Placental pericyte (primary cell): Measurements from ENCODE around the gene ZNF451. TPM values are rescaled to one million over a fixed set of nuclear protein-coding genes. Genes with fewer than 3 reads are reported as not detected.

Source experiments
- total RNA-seq: library from RNA; depleted of rRNA; stranded (reverse); fragments of >200 nt; gene quantifications from 2 replicates; pipeline ENCODE4 v1.2.3, GENCODE V29; 2012

ZNF451 gene, protein sequence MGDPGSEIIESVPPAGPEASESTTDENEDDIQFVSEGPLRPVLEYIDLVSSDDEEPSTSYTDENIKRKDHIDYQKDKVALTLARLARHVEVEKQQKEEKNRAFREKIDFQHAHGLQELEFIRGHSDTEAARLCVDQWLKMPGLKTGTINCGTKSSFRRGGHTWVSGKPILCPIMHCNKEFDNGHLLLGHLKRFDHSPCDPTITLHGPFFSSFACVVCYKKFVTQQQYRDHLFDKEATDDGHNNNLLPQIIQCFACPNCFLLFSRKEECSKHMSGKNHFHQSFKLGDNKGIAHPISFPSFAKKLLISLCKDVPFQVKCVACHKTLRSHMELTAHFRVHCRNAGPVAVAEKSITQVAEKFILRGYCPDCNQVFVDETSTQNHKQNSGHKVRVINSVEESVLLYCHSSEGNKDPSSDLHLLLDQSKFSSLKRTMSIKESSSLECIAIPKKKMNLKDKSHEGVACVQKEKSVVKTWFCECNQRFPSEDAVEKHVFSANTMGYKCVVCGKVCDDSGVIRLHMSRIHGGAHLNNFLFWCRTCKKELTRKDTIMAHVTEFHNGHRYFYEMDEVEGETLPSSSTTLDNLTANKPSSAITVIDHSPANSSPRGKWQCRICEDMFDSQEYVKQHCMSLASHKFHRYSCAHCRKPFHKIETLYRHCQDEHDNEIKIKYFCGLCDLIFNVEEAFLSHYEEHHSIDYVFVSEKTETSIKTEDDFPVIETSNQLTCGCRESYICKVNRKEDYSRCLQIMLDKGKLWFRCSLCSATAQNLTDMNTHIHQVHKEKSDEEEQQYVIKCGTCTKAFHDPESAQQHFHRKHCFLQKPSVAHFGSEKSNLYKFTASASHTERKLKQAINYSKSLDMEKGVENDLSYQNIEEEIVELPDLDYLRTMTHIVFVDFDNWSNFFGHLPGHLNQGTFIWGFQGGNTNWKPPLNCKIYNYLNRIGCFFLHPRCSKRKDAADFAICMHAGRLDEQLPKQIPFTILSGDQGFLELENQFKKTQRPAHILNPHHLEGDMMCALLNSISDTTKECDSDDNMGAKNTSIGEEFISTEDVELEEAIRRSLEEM
- 49.2 and 85.9 TPM in 2 replicates for total RNA-seq

DNA sequence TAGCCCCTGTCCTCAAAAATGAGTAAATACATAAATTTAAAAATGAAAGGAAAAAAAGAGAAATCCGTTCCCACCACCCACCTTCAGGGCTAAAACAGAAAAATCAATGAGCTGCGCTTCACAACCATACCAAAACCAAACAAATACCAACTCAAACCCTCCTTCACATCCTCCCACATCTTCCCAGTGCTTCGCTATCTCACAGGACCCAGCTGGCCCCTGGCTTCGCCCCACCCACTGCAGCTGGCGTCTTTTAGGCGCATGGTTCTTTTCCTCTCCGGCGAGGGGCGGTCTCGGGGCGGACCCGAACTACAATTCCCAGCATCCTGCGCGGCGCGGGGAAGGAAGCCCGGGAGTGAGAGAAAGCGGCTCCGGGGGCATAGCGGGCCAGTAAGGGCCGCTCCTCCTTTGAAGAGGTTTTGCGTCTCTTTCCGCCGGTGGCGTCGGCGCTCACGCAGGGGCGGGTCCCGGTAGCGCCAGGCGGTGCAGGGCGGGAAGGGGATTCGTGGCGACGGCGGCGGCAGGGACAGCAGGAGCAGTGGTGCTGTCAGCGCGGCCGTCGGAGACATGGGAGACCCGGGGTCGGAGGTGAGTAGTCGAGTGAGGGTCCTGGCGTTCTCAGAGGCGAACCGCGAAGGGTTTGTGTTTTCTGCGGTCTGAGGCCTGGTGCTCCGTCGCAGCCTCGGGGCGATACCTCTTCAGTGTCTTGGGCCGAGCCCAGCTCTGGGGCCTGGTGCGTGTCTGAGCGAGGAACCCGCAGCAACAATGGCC, at the start of gene ZNF451:
ZNF451 (plus strand) TSS at position 502 of the 771 bp plus-strand sequence; CDS start at position 568, 66 bp downstream.

DNA sequence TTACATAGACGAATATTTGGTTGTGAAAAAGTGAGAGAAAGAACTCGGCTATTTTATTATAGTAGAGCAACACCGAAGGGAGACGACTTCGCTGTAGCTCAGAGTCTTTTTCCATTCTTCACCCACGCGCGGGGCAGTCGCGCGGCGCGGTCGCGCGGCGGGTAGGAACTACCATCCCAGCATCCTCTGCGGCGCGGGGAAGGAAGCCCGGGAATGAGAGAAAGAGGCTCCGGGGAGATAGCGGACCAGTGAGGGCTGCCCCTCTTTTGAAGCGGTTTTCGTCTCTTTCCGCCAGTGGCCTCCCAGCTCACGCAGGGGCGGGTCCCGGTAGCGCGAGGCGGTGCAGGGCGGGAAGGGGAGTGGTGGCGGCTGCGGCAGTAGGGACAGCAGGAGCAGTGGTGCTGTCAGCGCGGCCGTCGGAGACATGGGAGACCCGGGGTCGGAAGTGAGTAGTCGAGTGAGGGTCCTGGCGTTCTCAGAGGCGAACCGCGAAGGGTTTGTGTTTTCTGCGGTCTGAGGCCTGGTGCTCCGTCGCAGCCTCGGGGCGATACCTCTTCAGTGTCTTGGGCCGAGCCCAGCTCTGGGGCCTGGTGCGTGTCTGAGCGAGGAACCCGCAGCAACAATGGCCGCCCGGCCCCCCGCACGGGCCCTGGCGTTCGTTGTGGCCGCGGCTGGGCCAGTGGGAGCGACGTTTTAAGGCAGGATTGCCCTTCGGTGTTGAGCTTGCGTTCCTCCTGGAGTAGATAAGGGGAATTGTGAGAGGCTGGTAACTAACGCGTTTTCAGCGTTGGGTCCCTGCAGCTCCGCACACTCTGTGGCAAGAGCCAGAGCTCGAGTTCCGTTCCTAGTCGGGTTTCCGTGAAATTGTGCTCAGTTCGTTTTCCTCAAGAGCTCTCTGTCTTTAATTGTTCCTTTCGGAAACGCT, 43.4 kb upstream of the ZNF451 start, which contains the start of gene KIAA1586:
KIAA1586 (plus strand) TSS at position 362 of the 925 bp plus-strand sequence; CDS start at position 425, 63 bp downstream.

DNA sequence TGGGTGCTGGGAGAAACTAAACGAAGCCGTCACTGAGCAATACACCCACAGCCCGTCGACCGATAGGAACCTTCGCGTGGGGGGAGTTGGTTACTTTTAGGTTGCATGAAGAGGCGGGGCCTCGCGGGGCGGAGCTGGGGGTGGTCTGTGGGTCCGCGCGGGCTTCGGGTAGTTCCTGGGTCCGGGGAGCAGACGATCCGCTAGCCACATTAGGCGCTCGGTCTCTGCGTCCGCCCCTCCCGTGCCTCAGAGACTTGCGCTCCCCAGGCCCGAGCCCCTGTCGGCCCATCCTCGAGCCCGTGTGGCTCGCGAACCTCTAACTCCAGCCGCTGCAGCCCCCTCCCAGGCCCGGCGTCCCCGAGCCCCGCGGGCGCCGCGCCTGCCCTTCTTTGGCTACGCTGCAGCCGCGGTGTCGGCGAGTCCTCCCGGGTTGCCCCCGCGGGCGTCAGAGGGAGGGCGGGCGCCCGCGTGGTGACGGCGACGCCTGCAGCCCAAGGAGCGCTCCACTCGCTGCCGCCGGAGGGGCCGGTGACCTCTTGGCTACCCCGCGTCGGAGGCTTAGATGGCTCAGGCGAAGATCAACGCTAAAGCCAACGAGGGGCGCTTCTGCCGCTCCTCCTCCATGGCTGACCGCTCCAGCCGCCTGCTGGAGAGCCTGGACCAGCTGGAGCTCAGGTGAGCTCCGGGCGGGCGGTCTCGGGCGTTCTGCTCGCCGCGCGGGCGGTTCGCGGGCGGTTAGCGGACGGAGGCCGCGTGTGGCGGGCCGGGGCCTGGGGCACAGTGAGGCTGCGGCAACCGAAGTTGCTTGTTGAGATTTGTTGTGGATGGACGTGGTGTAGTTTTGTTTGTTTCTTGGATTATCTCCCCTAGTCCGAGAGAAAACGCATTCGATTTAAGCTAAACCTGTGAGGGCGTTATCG, 82.4 kb downstream of the ZNF451 start, which contains the start of gene BAG2:
BAG2 (plus strand) TSS at position 191 of the 920 bp plus-strand sequence; CDS start at position 563, 372 bp downstream.

Other genes with a start within 250 kb of the ZNF451 start
- 2.8 and 6.9 TPM in 2 replicates for gene BEND6, start 135.1 kb upstream of the ZNF451 start, total RNA-seq
- 6.3 and 14.9 TPM in 2 replicates for gene KIAA1586, start 43.5 kb upstream of the ZNF451 start, total RNA-seq
- gene BAG2, start 82.1 kb downstream of the ZNF451 start, total RNA-seq, result 12.7 and 16.2 TPM in 2 replicates
- 44.0 and 46.8 TPM in 2 replicates for gene RAB23, start 132.1 kb downstream of the ZNF451 start, total RNA-seq
- 13.8 and 61.8 TPM in 2 replicates for gene PRIM2, start 227.4 kb downstream of the ZNF451 start, total RNA-seq